Measurements from ENCODE around the gene NRXN3.

The NRXN3 gene

GRCh38 chr14:79831195-79831892 is 1661.2 kb downstream of the NRXN3 start:
- no peak overlapping the region for H3K4me3 ChIP-seq
- TF ChIP-seq, protein P1, sequence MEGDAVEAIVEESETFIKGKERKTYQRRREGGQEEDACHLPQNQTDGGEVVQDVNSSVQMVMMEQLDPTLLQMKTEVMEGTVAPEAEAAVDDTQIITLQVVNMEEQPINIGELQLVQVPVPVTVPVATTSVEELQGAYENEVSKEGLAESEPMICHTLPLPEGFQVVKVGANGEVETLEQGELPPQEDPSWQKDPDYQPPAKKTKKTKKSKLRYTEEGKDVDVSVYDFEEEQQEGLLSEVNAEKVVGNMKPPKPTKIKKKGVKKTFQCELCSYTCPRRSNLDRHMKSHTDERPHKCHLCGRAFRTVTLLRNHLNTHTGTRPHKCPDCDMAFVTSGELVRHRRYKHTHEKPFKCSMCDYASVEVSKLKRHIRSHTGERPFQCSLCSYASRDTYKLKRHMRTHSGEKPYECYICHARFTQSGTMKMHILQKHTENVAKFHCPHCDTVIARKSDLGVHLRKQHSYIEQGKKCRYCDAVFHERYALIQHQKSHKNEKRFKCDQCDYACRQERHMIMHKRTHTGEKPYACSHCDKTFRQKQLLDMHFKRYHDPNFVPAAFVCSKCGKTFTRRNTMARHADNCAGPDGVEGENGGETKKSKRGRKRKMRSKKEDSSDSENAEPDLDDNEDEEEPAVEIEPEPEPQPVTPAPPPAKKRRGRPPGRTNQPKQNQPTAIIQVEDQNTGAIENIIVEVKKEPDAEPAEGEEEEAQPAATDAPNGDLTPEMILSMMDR (IDR thresholded peaks at IDR 0.05) = no peak
- H3K27ac ChIP-seq = no peak overlapping the region
- no peak for DNase-seq (ENCODE audit: low spot score)

DNA sequence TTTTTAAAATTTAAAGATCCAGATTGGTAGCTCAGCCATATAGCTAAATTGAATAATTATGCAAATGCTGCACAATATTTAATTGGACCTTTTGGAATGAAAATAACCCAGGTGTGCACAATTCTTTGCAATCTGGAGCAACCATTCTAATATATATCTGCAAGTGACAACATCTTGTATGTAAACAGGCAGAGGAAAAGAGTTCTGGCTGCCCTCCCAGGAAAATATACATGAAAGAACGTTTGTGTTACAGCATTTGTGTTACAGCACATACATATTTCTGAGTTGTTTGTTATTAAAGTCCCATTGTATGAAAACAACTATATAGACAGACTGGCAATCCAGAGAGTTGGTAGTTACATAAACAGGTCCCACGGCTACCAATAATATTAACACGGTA is 1663.6 kb downstream of the NRXN3 start:
- TF ChIP-seq, protein P1 (IDR thresholded peaks at IDR 0.05) = no peak
- no peak for DNase-seq (ENCODE audit: low spot score)

DNA sequence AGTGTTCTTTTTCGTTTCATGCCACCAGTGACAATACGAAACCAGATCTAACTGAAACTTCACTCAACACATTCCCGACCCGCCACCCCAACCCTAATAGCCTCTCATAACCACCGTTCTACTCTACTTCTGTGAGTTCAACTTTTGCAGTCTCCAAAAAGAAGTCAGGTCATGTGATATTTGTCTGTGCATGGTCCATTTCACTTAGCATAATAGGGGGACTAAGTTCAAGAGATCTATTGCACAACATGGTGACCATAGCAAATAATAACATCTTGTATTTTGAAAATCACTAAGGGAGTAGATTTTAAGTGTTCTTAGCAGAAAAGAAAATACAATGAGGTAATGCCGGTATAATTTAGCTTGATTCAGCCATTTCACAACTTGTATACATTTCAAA is 1664.7 kb downstream of the NRXN3 start:
- TF ChIP-seq, protein P1 (IDR thresholded peaks at IDR 0.05) = no peak
- no peak for DNase-seq (ENCODE audit: low spot score)
- Histone ChIP-seq H3K4me3 (no peak overlapping the region), H3K27ac (no peak overlapping the region)

More for the DNA sequence above, 1663.6 kb downstream of the NRXN3 start:
- H3K27ac ChIP-seq = no peak overlapping the region
- no peak overlapping the region for H3K4me3 ChIP-seq

GRCh38 chr14:79836577-79836976 is 1666.4 kb downstream of the NRXN3 start:
- DNase-seq (ENCODE audit: low spot score) = no peak
- TF ChIP-seq, protein P1 (IDR thresholded peaks at IDR 0.05) = no peak
- H3K4me3 ChIP-seq = no peak overlapping the region
- no peak overlapping the region for H3K27ac ChIP-seq

GRCh38 chr14:79837699-79838098 is 1667.5 kb downstream of the NRXN3 start:
- DNase-seq (ENCODE audit: low spot score) = no peak
- H3K4me3 ChIP-seq = no peak overlapping the region
- TF ChIP-seq, protein P1 (IDR thresholded peaks at IDR 0.05) = no peak
- no peak overlapping the region for H3K27ac ChIP-seq

DNA sequence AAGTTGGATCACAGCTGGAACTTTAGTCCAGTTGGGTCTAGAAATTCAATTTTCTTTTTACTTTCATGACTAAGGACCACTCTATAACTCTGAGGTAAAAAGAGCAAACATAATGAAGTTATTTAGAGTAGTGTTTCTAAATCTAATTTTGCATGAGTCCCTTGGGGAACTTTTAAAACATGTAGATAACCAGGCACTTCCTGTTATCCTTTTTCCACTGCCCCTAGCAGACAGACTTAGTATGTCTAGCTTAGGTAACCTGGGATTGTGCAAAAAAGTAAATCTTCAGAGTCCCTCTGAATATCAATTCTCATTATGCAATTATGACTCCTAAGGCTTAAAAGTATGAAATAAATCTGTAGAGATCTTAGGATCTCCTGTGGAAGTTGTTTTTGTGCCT is 1669.9 kb downstream of the NRXN3 start:
- TF ChIP-seq, protein P1 (IDR thresholded peaks at IDR 0.05) = no peak
- DNase-seq (ENCODE audit: low spot score) = no peak
- no peak overlapping the region for H3K4me3 ChIP-seq
- H3K27ac ChIP-seq = no peak overlapping the region

- TF ChIP-seq, protein P1 (IDR thresholded peaks at IDR 0.05) = no peak
- H3K4me3 ChIP-seq = no peak overlapping the region
- H3K27ac ChIP-seq = no peak overlapping the region
- DNase-seq (ENCODE audit: low spot score) = no peak
Measured at GRCh38 chr14:79840831-79841230, 1670.7 kb downstream of the NRXN3 start.

All from coronary artery (tissue), 2 donors.